ENCODE data around the gene ATP9A.
A peak's percentile ranks its signal among the peaks of the same experiment; 100 is the strongest.
"Not testable (repeated sequence)": the region's sequence is repeated elsewhere in the genome, so short reads cannot be mapped to it uniquely, and the experiment has no call there.

The ATP9A gene

DNA sequence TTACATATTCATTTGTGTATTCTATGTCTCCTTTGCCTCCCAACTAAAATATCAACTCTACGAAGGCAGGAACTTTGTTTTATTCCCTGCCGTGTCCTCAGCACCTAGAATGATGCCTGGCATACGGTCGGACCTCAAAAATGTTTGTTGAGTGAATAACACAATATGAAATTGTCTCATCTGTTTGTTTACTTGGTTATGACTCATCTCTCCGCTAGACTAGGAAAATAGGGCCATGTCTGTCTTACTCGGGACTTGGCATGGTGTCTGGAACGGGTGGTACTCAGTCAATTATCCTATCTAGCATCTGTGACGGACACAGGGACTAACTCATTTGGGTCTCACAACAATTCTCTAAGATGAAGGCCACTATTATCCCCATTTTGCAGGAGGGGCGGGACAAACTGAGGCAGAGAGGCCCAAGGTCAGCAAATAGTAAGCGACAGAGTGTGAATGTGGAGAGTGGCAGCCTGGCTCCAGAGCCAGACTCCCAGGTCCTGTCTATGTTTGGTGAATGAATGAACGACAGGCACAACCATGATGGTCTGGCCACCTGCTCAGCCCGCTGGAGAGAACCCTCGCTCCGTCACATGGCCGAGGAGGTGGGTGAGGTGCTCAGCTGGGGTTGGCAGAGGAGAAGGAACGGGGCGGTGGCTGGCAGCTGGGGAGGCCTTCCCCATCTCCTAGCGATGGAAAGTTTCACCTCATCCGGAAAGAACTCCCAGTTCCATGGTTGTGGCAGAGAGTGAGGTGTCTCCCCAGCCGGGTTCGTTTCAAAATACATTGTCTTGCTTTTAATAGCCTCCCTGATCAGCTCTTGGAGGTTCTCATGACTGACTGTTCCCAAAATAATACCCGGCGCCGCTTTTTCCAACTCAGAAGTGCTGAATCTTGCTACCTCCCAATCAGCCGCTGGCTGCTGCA is 198.1 kb downstream of the ATP9A start:
- DNase-seq: no peak

DNA sequence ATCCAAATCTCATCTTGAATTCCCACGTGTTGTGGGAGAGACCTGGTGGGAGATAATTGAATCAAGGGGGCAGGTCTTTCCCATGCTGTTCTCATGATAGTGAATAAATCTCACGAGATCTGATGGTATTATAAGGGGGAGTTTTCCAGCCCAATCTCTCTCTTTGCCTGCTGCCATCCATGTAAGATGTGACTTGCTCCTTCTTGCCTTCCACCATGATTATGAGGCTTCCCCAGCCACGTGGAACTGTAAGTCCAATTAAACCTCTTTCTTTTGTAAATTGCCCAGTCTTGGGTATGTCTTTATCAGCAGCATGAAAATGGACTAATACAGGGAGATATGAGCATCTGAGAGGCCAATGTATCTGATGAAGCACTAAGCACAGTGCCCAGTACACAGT is 199.7 kb downstream of the ATP9A start:
- DNase-seq: not testable (repeated sequence)

DNA sequence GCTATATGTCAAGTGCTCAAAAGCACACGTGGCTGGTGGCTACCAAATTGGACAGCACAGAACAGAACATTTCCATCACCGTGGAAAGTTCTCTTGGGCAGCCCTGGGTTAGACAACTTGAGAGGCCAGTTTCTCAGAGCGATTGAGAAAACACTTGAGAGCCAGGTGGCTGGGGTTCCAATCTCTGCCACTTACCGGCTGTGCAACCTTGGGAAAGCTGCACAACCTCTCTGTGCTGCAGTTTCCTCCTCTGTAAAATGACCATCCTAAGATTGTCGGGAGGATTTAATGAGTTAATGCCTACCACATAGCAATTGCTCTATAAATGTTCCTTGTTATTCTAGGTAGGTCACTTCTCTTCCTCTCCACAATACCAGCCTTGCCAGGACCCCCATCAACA is 200.6 kb downstream of the ATP9A start:
- no peak for DNase-seq

DNA sequence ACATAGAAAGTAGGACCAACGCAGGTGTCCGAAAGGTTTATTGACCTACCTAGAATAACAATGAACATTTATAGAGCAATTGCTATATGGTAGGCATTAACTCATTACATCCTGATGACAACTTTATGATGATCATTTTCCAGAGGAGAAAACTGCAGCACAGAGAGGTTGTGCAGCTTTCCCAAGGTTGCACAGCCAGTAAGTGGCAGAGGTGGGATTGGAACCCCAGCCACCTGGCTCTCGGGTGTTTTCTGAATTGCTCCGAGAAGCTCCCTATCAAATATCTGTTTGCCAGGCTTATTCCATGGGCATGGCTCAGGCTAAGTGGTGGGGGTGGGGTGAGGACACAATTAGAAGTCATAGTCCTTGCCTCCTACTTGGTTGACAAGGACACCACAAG is 201.6 kb downstream of the ATP9A start:
- DNase-seq: no peak

DNA sequence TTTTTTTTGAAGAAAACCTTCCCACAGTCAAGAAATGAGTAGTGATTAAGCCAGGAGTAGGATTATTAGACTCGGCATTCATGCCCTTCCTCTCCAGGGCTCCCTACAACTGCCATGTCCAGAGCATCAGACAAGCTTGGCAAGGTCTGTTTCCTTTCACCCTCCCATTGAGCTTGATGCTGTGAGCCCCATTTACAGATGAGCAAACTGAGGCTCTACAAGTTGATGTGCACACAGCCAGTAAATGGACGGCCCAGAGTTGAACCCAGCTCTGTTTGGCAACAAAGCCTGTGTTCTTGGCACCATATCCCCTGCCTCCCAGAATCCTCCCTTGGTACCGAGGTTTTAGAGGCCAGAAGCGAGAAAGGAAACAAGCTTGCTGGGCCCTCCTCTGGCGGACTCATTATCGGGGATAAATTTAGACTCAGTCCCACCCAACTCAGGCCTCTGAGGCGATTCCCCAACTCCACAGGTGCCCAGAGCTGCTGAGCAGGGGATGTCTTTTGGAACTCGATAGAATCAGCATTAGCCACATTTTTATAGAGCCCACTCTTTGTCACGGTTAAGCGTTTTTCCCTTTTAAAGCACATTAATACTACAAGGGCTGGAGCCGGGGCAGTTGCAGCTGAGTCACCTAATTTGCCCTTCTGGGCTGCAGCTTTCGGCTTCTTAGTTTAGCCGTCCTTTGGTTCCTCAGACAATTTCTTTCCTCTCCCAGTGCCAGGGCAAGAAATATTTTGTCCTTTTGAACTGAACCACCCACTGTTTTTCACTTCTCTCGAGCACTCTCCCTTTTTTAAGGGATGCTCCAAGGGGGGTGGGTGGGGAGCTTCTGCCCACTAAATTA is 202.7 kb downstream of the ATP9A start:
- no peak for DNase-seq

GRCh38 chr20:51563486-51564332 is 204.5 kb downstream of the ATP9A start:
- peak; percentile 49 for DNase-seq

- no peak for DNase-seq
Measured at GRCh38 chr20:51563174-51563485, 205.1 kb downstream of the ATP9A start.

DNA sequence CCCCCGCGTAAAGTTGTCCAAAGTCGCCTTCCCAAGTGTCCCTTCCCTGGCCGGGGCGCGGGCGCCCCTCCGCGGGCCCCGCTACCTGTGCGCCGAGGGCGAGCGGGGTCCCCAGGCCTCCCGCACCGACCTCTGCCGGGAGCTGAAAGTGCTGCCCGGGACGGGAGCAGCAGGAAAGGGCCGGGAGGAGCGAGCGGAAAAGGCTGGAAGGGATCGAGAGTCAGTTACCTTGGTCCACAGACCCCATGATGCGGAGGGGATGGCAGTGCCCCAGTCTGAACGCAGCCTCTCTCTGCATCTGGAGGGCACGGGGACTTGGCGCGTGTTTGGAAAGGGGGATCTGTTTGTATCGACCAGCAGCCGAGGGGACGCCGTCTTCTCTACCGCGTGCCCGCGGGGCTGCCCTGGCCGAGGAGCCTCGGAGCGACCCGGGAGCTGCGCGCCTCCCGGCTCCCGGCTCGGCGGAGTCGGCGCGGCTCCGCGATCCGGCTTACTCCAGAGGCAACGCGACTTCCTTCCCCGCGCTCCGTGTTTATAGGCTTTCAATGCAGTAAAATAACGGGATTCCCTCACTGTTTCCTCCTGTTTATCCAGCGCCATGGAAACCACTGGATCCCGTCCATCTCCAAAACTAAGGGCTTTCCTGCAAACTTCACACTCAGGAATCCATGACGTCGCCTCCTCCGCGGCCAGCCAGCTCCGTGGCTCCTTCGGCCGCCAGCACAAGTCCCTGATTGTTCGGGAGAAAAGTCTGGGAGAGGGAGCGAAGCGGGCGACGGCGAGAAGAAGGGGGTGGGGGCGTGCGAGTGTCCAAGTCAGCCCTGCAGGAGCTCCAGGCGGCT is 205.6 kb downstream of the ATP9A start:
- DNase-seq: peak; percentile 54

DNA sequence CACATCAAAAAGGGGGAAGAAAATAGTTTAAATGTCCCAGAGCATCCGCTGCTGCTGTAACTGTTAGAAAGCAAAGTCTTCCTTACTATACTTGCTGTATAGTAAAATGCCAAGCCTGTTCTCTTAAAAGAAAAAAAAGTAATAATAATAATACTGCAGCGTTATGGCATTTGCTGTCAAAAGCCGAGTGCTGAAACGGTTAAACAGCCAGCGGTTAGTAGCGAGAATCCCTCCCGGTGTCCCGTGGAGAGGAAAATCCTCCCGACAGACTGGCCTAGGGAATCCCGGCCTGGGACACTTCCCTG is 206.2 kb downstream of the ATP9A start:
- DNase-seq: no peak

DNA sequence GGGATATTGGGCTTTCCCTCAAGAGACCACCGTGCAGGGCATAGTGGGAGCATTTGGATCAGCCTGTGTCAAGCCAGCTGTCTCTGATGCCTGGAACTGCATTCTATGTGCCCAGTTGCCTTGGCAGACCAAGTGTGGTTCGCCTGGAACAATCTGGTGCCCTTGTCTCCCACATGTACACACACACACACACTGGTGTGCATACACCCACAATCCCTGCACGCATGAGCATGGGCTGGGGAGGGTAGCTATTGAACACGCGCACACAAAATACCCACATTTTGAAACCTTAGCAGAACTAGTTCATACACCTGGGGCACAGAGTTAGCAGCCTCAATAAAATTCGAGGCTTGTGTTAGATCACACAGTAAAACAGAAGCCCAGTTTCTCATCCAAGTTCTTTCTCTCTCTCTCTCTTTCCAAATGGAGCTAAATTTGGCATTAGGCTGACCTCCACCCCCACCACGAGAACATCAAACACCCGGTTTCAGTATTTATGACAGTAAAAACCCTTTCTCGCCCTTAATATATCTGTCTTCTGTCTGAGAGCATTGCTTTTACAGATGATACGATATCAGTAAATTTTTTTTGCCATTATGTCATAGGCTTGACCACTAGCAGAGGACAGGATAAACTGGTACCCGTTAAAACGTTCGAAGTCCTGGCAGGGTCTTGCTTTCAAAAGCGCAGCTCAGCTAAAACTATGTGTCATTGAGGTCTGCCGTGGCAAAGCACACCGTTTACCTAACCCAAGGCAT is 207.5 kb downstream of the ATP9A start:
- no peak for DNase-seq

DNA sequence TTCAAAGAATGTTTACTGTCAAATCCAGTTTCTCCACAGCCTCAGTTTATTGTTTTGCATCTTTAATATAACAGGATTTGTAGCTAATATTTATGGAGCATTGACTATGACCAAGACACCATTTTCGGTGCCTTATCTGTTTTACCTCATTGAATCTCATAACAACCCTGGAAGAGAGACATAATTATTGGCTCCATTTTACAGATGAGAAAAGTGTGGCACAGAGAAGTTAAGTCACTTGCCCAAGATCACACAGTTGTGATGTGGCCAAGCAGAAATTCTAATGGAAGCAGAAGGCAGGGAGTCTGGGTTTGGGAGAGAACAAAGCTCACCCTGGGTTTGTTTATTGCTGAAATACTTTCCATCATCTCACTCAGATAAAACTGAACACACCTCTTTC is 208.1 kb downstream of the ATP9A start:
- DNase-seq: no peak

DNA sequence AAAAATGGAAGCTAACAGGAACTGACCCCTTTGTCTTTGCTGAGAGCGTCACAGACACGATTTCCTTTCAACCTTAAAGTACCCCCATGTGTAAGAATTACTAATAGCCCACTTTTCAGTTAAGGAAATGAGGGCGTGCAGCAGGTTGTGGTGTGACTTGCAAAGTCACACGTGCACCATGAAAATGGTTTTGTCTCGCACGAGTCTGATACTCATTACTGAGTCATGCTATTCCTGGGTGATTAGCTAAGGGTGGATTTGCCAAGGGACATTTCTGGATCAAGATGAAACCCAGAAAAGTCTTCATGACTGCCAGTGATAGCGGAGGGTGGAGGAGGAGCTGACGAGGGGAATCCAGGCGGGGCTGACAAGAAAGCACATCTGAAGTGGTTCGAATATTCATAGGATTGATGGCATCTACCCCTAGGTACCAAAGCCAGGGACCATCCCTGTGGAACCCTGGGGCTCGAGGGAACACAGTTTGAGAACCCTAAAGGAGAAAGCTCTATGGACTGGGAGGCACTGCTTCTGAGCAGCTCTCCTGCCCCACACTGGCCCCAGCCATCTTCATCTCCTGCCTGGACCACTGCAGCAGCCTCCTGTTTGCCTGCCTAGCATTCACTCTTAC is 213.5 kb downstream of the ATP9A start:
- no peak for DNase-seq

GRCh38 chr20:51553897-51554486 is 214.2 kb downstream of the ATP9A start:
- DNase-seq: no peak

DNA sequence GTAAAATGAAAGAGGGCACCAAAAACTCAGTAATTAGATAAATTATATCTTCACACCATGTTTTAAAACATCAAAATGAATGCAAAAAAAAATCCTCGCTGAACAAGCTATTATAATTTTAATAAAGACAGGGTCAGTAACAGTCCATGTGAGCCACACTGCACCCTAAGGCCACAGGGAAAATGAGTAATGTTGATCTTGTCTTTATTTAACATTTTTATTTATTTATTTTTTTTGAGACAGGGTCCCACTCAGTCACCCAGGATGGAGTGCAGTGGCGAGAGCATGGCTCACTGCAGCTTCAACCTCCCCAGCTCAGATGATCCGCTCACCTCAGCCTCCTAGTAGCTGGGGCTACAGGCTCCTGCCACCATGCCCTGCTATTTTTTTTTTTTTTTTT is 217.0 kb downstream of the ATP9A start:
- DNase-seq: no peak

GRCh38 chr20:51549474-51549873 is 218.7 kb downstream of the ATP9A start:
- no peak for DNase-seq

GRCh38 chr20:51547951-51548350 is 220.2 kb downstream of the ATP9A start:
- no peak for DNase-seq
